Chondrocyte (in vitro differentiated cells): ENCODE data around the gene DLG2. TPM values are rescaled to one million over a fixed set of nuclear protein-coding genes. Genes with fewer than 3 reads are reported as not detected.

Experiments
- DNase-seq: peaks from one replicate; pipeline ENCODE4 v3.0.0; 2021; ENCODE audit warnings: mixed read lengths, low spot score
- H3K27ac Mint-ChIP-seq: one replicate; pipeline ENCODE4 v1.8.0; 2021; ENCODE audit warnings: mild to moderate bottlenecking, moderate library complexity, mixed read lengths; ENCODE audit not compliant: unreplicated experiment
- H3K27me3 Mint-ChIP-seq: 2 replicates; pipeline ENCODE4 v1.8.0; 2021; ENCODE audit warnings: low read depth, mixed read lengths
- H3K36me3 Mint-ChIP-seq: 2 replicates; pipeline ENCODE4 v1.8.0; 2021; ENCODE audit warnings: low read depth, mixed read lengths
- H3K4me1 Mint-ChIP-seq: 2 replicates; pipeline ENCODE4 v1.8.0; 2021; ENCODE audit warnings: low read depth, mild to moderate bottlenecking, mixed read lengths
- H3K4me3 Mint-ChIP-seq: one replicate; pipeline ENCODE4 v1.8.0; 2021; ENCODE audit warnings: mild to moderate bottlenecking, moderate library complexity, mixed read lengths; ENCODE audit not compliant: unreplicated experiment
- H3K9me3 Mint-ChIP-seq: 2 replicates; pipeline ENCODE4 v1.8.0; 2021; ENCODE audit warnings: low read depth, mixed read lengths
- CTCF ChIP-seq: fragments of 200-600 bp; sonication (generic); IDR thresholded peaks from 2 replicates; pipeline ENCODE4 v1.5.0; 2021; ENCODE audit warnings: antibody characterized with exemption, mild to moderate bottlenecking, moderate library complexity
- total RNA-seq: library from RNA; stranded (reverse); gene quantifications from 3 replicates; pipeline ENCODE4 v1.2.1, GENCODE V29; 2021

The DLG2 gene
- total RNA-seq, 1 donor from 2014 or later: 1.3 TPM

- no peak overlapping the region for H3K4me3 Mint-ChIP-seq
- H3K36me3 Mint-ChIP-seq: no peaks in the 10 kb centered on the region
- no peaks in the 10 kb centered on the region for H3K9me3 Mint-ChIP-seq
- DNase-seq: no peak
- H3K27me3 Mint-ChIP-seq: peaks cover 6% of the 10 kb centered on the region
- TF ChIP-seq CTCF: no peak
- no peaks in the 10 kb centered on the region for H3K4me1 Mint-ChIP-seq
- no peak overlapping the region for H3K27ac Mint-ChIP-seq
Observed at GRCh38 chr11:83979593-83979992, 1647.6 kb downstream of the DLG2 start.

- H3K9me3 Mint-ChIP-seq: no peaks in the 10 kb centered on the region
- DNase-seq: no peak
- TF ChIP-seq CTCF: no peak
- H3K36me3 Mint-ChIP-seq: no peaks in the 10 kb centered on the region
- H3K4me3 Mint-ChIP-seq: no peak overlapping the region
- H3K27me3 Mint-ChIP-seq: peaks cover 6% of the 10 kb centered on the region
- H3K4me1 Mint-ChIP-seq: no peaks in the 10 kb centered on the region
- H3K27ac Mint-ChIP-seq: no peak overlapping the region
Observed at GRCh38 chr11:83978942-83979341, 1648.2 kb downstream of the DLG2 start.

- peaks cover 11% of the 10 kb centered on the region for H3K27me3 Mint-ChIP-seq
- H3K4me1 Mint-ChIP-seq: no peaks in the 10 kb centered on the region
- DNase-seq: no peak
- no peaks in the 10 kb centered on the region for H3K9me3 Mint-ChIP-seq
- no peak for TF ChIP-seq CTCF
- no peaks in the 10 kb centered on the region for H3K36me3 Mint-ChIP-seq
- no peak overlapping the region for H3K4me3 Mint-ChIP-seq
- no peak overlapping the region for H3K27ac Mint-ChIP-seq
Observed at GRCh38 chr11:83976086-83976485, 1651.1 kb downstream of the DLG2 start.

- no peak for DNase-seq
- Mint-ChIP-seq H3K9me3 (no peaks in the 10 kb centered on the region), H3K36me3 (no peaks in the 10 kb centered on the region), H3K4me3 (no peak overlapping the region), H3K27ac (no peak overlapping the region), H3K27me3 (peaks cover 14% of the 10 kb centered on the region), H3K4me1 (no peaks in the 10 kb centered on the region)
- no peak for TF ChIP-seq CTCF
Observed at GRCh38 chr11:83972536-83972935, 1654.6 kb downstream of the DLG2 start.

GRCh38 chr11:83971063-83971462 lies 1656.1 kb downstream of the DLG2 start:
- Mint-ChIP-seq H3K4me3 (no peak overlapping the region), H3K36me3 (no peaks in the 10 kb centered on the region), H3K27ac (no peak overlapping the region), H3K4me1 (no peaks in the 10 kb centered on the region), H3K9me3 (no peaks in the 10 kb centered on the region), H3K27me3 (peaks cover 18% of the 10 kb centered on the region)
- no peak for DNase-seq
- TF ChIP-seq CTCF: no peak
